ENCODE results near the gene SAT1. TPM values are rescaled to one million over a fixed set of nuclear protein-coding genes. Genes with fewer than 3 reads are reported as not detected.

Gene SAT1
- total RNA-seq, 4 donors from 2014 or later = 167 to 405 (median 277) TPM

GRCh38 chrX:23790155-23790497 lies 7.2 kb downstream of the SAT1 start:
- H3K27me3 ChIP-seq = no peaks in the 10 kb centered on the region
- H3K9me3 ChIP-seq = no peaks in the 10 kb centered on the region
- ATAC-seq = no peak
- H3K4me1 ChIP-seq = peaks cover 0 to 10% (median 0%) of the 10 kb centered on the region in 3 donors
- TF ChIP-seq CTCF (IDR thresholded peaks at IDR 0.05) = no peak
- TF ChIP-seq POLR2A (IDR thresholded peaks at IDR 0.05) = no peak
- no peak for TF ChIP-seq POLR2AphosphoS5 (IDR thresholded peaks at IDR 0.05)
- no peak for TF ChIP-seq EP300 (IDR thresholded peaks at IDR 0.05)
- 90% methylated on average over 4 of the region's 11 CpGs; no CpG with 5 or more reads in 1 of the 2 donors for WGBS, 2 donors (ENCODE audit: low coverage in 1 of 2)
- no peak overlapping the region for H3K27ac ChIP-seq
- no peak overlapping the region for H3K4me3 ChIP-seq
- H3K36me3 ChIP-seq = peaks cover 0 to 9% of the 10 kb centered on the region in 2 donors

GRCh38 chrX:23792861-23793553 lies 10.0 kb downstream of the SAT1 start:
- peaks cover 0 to 13% (median 0%) of the 10 kb centered on the region in 3 donors for H3K4me1 ChIP-seq
- H3K27me3 ChIP-seq = no peaks in the 10 kb centered on the region
- H3K27ac ChIP-seq = no peak overlapping the region
- TF ChIP-seq CTCF (IDR thresholded peaks at IDR 0.05) (no peak), POLR2AphosphoS5 (IDR thresholded peaks at IDR 0.05) (no peak), EP300 (IDR thresholded peaks at IDR 0.05) (no peak)
- H3K9me3 ChIP-seq = no peaks in the 10 kb centered on the region
- no peak overlapping the region for H3K4me3 ChIP-seq
- ATAC-seq = no peak
- no peaks in the 10 kb centered on the region for H3K36me3 ChIP-seq
- WGBS, 2 donors (ENCODE audit: low coverage in 1 of 2) = 62 to 67% methylated on average over 4 to 5 of the region's 6 CpGs

GRCh38 chrX:23795221-23795620 lies 12.2 kb downstream of the SAT1 start:
- H3K27ac ChIP-seq = no peak overlapping the region
- WGBS, 2 donors (ENCODE audit: low coverage in 1 of 2) = 85% methylated on average over 4 of the region's 8 CpGs; no CpG with 5 or more reads in 1 of the 2 donors
- H3K4me1 ChIP-seq = peaks cover 0 to 13% (median 0%) of the 10 kb centered on the region in 3 donors
- TF ChIP-seq POLR2A (IDR thresholded peaks at IDR 0.05) = no peak
- no peak for TF ChIP-seq CTCF (IDR thresholded peaks at IDR 0.05)
- no peak for TF ChIP-seq POLR2AphosphoS5 (IDR thresholded peaks at IDR 0.05)
- TF ChIP-seq EP300 (IDR thresholded peaks at IDR 0.05) = no peak
- no peak for ATAC-seq
- H3K27me3 ChIP-seq = no peaks in the 10 kb centered on the region
- H3K36me3 ChIP-seq = no peaks in the 10 kb centered on the region
- H3K9me3 ChIP-seq = no peaks in the 10 kb centered on the region
- H3K4me3 ChIP-seq = no peak overlapping the region

GRCh38 chrX:23797371-23798128 lies 14.6 kb downstream of the SAT1 start:
- TF ChIP-seq EP300 (IDR thresholded peaks at IDR 0.05) (no peak), POLR2AphosphoS5 (IDR thresholded peaks at IDR 0.05) (no peak), CTCF (IDR thresholded peaks at IDR 0.05) (no peak), POLR2A (IDR thresholded peaks at IDR 0.05) (no peak)
- ATAC-seq = no peak
- no peaks in the 10 kb centered on the region for H3K27me3 ChIP-seq
- 63 to 81% methylated on average over 5 to 9 of the region's 12 CpGs for WGBS, 2 donors (ENCODE audit: low coverage in 1 of 2)
- H3K4me3 ChIP-seq = no peak overlapping the region
- H3K4me1 ChIP-seq = peaks cover 0 to 13% (median 0%) of the 10 kb centered on the region in 3 donors
- H3K27ac ChIP-seq = peak overlapping the region in 3 of 4 donors; percentile 1 to 48 (median 43)
- H3K36me3 ChIP-seq = no peaks in the 10 kb centered on the region
- H3K9me3 ChIP-seq = no peaks in the 10 kb centered on the region
